PC-9 (cell line): ENCODE measurements around the gene TMEM150C. TPM values are rescaled to one million over a fixed set of nuclear protein-coding genes. Genes with fewer than 3 reads are reported as not detected.

ENCODE experiments used
- BruUV-seq: library from RNA; stranded (reverse); fragments of 400-500 nt; replicated peaks from 2 replicates; lab custom pipeline; 2021; lab: Mats Ljungman, UMichigan
- CTCF ChIA-PET: fragments of 300-600 bp; sonication (Branson Sonifier 250); formaldehyde crosslinking; loops from one replicate; lab custom pipeline; 2022; ENCODE audit warnings: antibody characterized with exemption; lab: Charles Lee
- POLR2A ChIA-PET: fragments of 300-600 bp; sonication (Branson Sonifier 250); formaldehyde crosslinking; loops from one replicate; lab custom pipeline; 2022; ENCODE audit warnings: antibody characterized with exemption; ENCODE audit not compliant: unreplicated experiment; lab: Charles Lee
- DNase-seq, 2 experiments: peaks; one replicate each; pipeline versions ENCODE4 v3.0.0 to v3.0.0-alpha.2; 2015 to 2022; ENCODE audit warnings: mixed read lengths in 1 of 2
- H2AFZ ChIP-seq: fragments of 200-600 bp; sonication (generic); 2 replicates; pipeline ENCODE4 v1.8.1; 2017; ENCODE audit warnings: antibody characterized with exemption
- H3F3A ChIP-seq: fragments of 200-600 bp; sonication (generic); 2 replicates; pipeline ENCODE4 v1.8.1; 2017; ENCODE audit warnings: antibody characterized with exemption, mild to moderate bottlenecking, low read depth; ENCODE audit not compliant: insufficient read depth
- H3K27ac ChIP-seq: fragments of 200-600 bp; sonication (generic); 2 replicates; pipeline ENCODE4 v1.6.1; 2016; ENCODE audit warnings: mixed run types
- H3K27me3 ChIP-seq: fragments of 200-600 bp; sonication (generic); 2 replicates; pipeline ENCODE4 v1.6.1; 2016; ENCODE audit warnings: low read depth, mixed run types; ENCODE audit not compliant: insufficient read depth
- H3K36me3 ChIP-seq: fragments of 200-600 bp; sonication (generic); 2 replicates; pipeline ENCODE4 v1.6.1; 2016; ENCODE audit warnings: low read depth, mixed run types
- H3K4me1 ChIP-seq: fragments of 200-600 bp; sonication (generic); replicated peaks from 2 replicates; pipeline ENCODE4 v1.6.1; 2016; ENCODE audit warnings: mixed run types; ENCODE audit not compliant: insufficient read depth
- H3K4me2 ChIP-seq: fragments of 200-600 bp; sonication (generic); 2 replicates; pipeline ENCODE4 v1.6.1; 2017; ENCODE audit warnings: mixed run types
- H3K4me3 ChIP-seq: fragments of 200-600 bp; sonication (generic); 2 replicates; pipeline ENCODE4 v1.6.1; 2016; ENCODE audit warnings: mixed run types
- H3K79me2 ChIP-seq: fragments of 200-600 bp; sonication (generic); 2 replicates; pipeline ENCODE4 v1.6.1; 2017; ENCODE audit warnings: low read depth, mixed run types
- H3K9me2 ChIP-seq: fragments of 200-600 bp; sonication (generic); 2 replicates; pipeline ENCODE4 v1.8.1; 2017; ENCODE audit warnings: mild to moderate bottlenecking; ENCODE audit not compliant: insufficient read depth
- H3K9me3 ChIP-seq: fragments of 200-600 bp; sonication (generic); 2 replicates; pipeline ENCODE4 v1.8.1; 2016; ENCODE audit warnings: low read depth; ENCODE audit not compliant: insufficient read depth
- H4K20me1 ChIP-seq: fragments of 200-600 bp; sonication (generic); 2 replicates; pipeline ENCODE4 v1.8.1; 2017; ENCODE audit not compliant: insufficient read depth
- CTCF ChIP-seq: fragments of 200-600 bp; sonication (generic); conservative IDR thresholded peaks from 2 replicates; pipeline ENCODE4 v1.6.1; 2017; ENCODE audit warnings: mixed run types, antibody characterized with exemption, mild to moderate bottlenecking, moderate library complexity
- EZH2 ChIP-seq: fragments of 200-600 bp; sonication (generic); IDR thresholded peaks from 2 replicates; pipeline ENCODE4 v1.8.0; 2017; ENCODE audit warnings: antibody characterized with exemption, low read depth
- intact Hi-C: fragments of 100-400 bp; cut with micrococcal nuclease; formaldehyde crosslinking; loops from one replicate; pipeline ENCODE4 v1.10.0; 2022; ENCODE audit not compliant: unreplicated experiment
- total RNA-seq: library from RNA; stranded (reverse); gene quantifications from 2 replicates; pipeline ENCODE4 v1.2.3, GENCODE V29; 2021

TMEM150C gene
- total RNA-seq, 1 experiment from 2014 or later = 0.74 TPM

GRCh38 chr4:82567444-82567843 lies 5.7 kb upstream of the TMEM150C start:
- CTCF ChIA-PET = no interaction called here
- TF ChIP-seq EZH2 = no peak
- no peak for TF ChIP-seq CTCF

GRCh38 chr4:82562564-82562854 lies 721 bp upstream of the TMEM150C start:
- ChIA-PET CTCF (interaction anchor here (0.6 kb wide), 1 partner anchor 213 kb away, joined by 9 read pairs; no protein-coding TSS in a partner anchor), POLR2A (no interaction called here)
- TF ChIP-seq EZH2 (no peak), CTCF (no peak)
- Histone ChIP-seq H3K27me3 (0 out of 2 replicates have a peak, but pooled peaks cover 6% of the 10 kb centered on the region), H3K79me2 (no peaks in the 10 kb centered on the region), H2AFZ (no peak overlapping the region), H4K20me1 (no peaks in the 10 kb centered on the region), H3F3A (no peaks in the 10 kb centered on the region), H3K4me2 (no peak overlapping the region), H3K4me1 (no peaks in the 10 kb centered on the region), H3K36me3 (no peaks in the 10 kb centered on the region), H3K9me3 (no peaks in the 10 kb centered on the region), H3K9me2 (no peaks in the 10 kb centered on the region), H3K27ac (no peak overlapping the region), H3K4me3 (no peak overlapping the region)
- no TSS peak for BruUV-seq
- intact Hi-C loops = loop anchor here (10.0 kb wide), 1 partner anchor 98 kb away; no protein-coding TSS in a partner anchor
- DNase-seq = no peak

More at GRCh38 chr4:82567444-82567843, 5.7 kb upstream of the TMEM150C start:
- Histone ChIP-seq H3K9me2 (no peaks in the 10 kb centered on the region), H3K9me3 (no peaks in the 10 kb centered on the region), H3K4me2 (no peak overlapping the region), H3K4me1 (no peaks in the 10 kb centered on the region), H3K27ac (no peak overlapping the region), H4K20me1 (no peaks in the 10 kb centered on the region), H3F3A (no peaks in the 10 kb centered on the region), H3K27me3 (no peaks in the 10 kb centered on the region), H3K36me3 (no peaks in the 10 kb centered on the region), H2AFZ (no peak overlapping the region), H3K79me2 (no peaks in the 10 kb centered on the region), H3K4me3 (no peak overlapping the region)
- POLR2A ChIA-PET = no interaction called here
- intact Hi-C loops = loop anchor here (10.0 kb wide), 1 partner anchor 103 kb away; no protein-coding TSS in a partner anchor
- no TSS peak for BruUV-seq
- DNase-seq = no peak

- H3K27me3 ChIP-seq = 0 out of 2 replicates have a peak, but pooled peaks cover 6% of the 10 kb centered on the region
- no peak overlapping the region for H3K4me2 ChIP-seq
- no peak overlapping the region for H3K4me3 ChIP-seq
- H3K4me1 ChIP-seq = no peaks in the 10 kb centered on the region
- no peak overlapping the region for H2AFZ ChIP-seq
- H3K9me3 ChIP-seq = no peaks in the 10 kb centered on the region
- H3K36me3 ChIP-seq = no peaks in the 10 kb centered on the region
- DNase-seq = peak in 1 of 2 experiments; percentile 3
- BruUV-seq = no TSS peak
- H4K20me1 ChIP-seq = no peaks in the 10 kb centered on the region
- ChIA-PET POLR2A (no interaction called here), CTCF (no interaction called here)
- H3F3A ChIP-seq = no peaks in the 10 kb centered on the region
- H3K27ac ChIP-seq = no peak overlapping the region
- TF ChIP-seq CTCF (no peak), EZH2 (no peak)
- H3K79me2 ChIP-seq = no peaks in the 10 kb centered on the region
- no peaks in the 10 kb centered on the region for H3K9me2 ChIP-seq
- intact Hi-C loops = loop anchor here (10.0 kb wide), 1 partner anchor 96 kb away; no protein-coding TSS in a partner anchor
Measured at GRCh38 chr4:82560853-82561785, 669 bp downstream of the TMEM150C start.
